ENCODE data around the gene PDE6G. TPM values are rescaled to one million over a fixed set of nuclear protein-coding genes. Genes with fewer than 3 reads are reported as not detected.
A peak's percentile ranks its signal among the peaks of the same experiment; 100 is the strongest.
"Not testable (repeated sequence)": the region's sequence is repeated elsewhere in the genome, so short reads cannot be mapped to it uniquely, and the experiment has no call there.

Gene PDE6G
- total and polyA plus RNA-seq, 9 donors: 0.22 to 1.3 (median 0.39) TPM; not detected in 6

- Histone ChIP-seq H3K4me1 (ENCODE audit: insufficient read depth) (peaks cover 5% of the 10 kb centered on the region), H3K36me3 (no peaks in the 10 kb centered on the region), H3K4me3 (no peak overlapping the region), H3K27ac (peak overlapping the region in 1 of 2 donors; percentile 37), H3K27me3 (no peaks in the 10 kb centered on the region), H3K9me3 (no peaks in the 10 kb centered on the region)
- TF ChIP-seq CTCF (IDR thresholded peaks at IDR 0.05) (no peak), EP300 (IDR thresholded peaks at IDR 0.05) (no peak), POLR2A (IDR thresholded peaks at IDR 0.05) (no peak)
- peak in 4 of 5 donors; percentile 30 to 55 (median 42) for DNase-seq
- WGBS, 3 donors: 13 to 29% (median 15%) methylated on average over 11 of the region's 11 CpGs
- intact Hi-C loops (cut with DNase I): no loop called here
These were observed 34.7 kb downstream of the PDE6G start for GRCh38 chr17:81621494-81622130.

GRCh38 chr17:81618307-81618706 is 38.0 kb downstream of the PDE6G start:
- H3K4me3 ChIP-seq; H3K27me3 ChIP-seq; H3K4me1 ChIP-seq (ENCODE audit: insufficient read depth); intact Hi-C loops (cut with DNase I); H3K27ac ChIP-seq; H3K36me3 ChIP-seq; H3K9me3 ChIP-seq; DNase-seq: not testable (repeated sequence)
- 89 to 94% (median 90%) methylated on average over 2 to 28 of the region's 36 CpGs for WGBS, 3 donors

GRCh38 chr17:81616877-81617276 is 39.5 kb downstream of the PDE6G start:
- Histone ChIP-seq H3K4me3 (no peak overlapping the region), H3K27me3 (no peaks in the 10 kb centered on the region), H3K4me1 (ENCODE audit: insufficient read depth) (peaks cover 6% of the 10 kb centered on the region), H3K36me3 (no peaks in the 10 kb centered on the region), H3K9me3 (no peaks in the 10 kb centered on the region), H3K27ac (no peak overlapping the region)
- no peak for DNase-seq
- no peak for TF ChIP-seq CTCF (IDR thresholded peaks at IDR 0.05)
- TF ChIP-seq EP300 (IDR thresholded peaks at IDR 0.05): no peak
- no peak for TF ChIP-seq POLR2A (IDR thresholded peaks at IDR 0.05)
- intact Hi-C loops (cut with DNase I): no loop called here
- 48 to 74% (median 65%) methylated on average over 6 to 7 of the region's 7 CpGs for WGBS, 3 donors

- H3K9me3 ChIP-seq: no peaks in the 10 kb centered on the region
- no peak overlapping the region for H3K4me3 ChIP-seq
- TF ChIP-seq POLR2A (IDR thresholded peaks at IDR 0.05) (no peak), EP300 (IDR thresholded peaks at IDR 0.05) (no peak), CTCF (IDR thresholded peaks at IDR 0.05) (no peak)
- H3K27ac ChIP-seq: no peak overlapping the region
- no peaks in the 10 kb centered on the region for H3K36me3 ChIP-seq
- DNase-seq: no peak
- intact Hi-C loops (cut with DNase I): no loop called here
- H3K4me1 ChIP-seq (ENCODE audit: insufficient read depth): peaks cover 1% of the 10 kb centered on the region
- WGBS, 3 donors: 33 to 79% (median 52%) methylated on average over 4 of the region's 4 CpGs
- H3K27me3 ChIP-seq: no peaks in the 10 kb centered on the region
These were observed 40.9 kb downstream of the PDE6G start for GRCh38 chr17:81615401-81615930.
